Stomach (tissue), 4 donors: Measurements from ENCODE around the gene GPI.

Experiments
- EP300 ChIP-seq: sonication (generic); formaldehyde crosslinking; IDR thresholded peaks from one replicate; pipeline ENCODE4 v1.6.1; 2017; ENCODE audit warnings: antibody characterized with exemption
- POLR2A ChIP-seq, 4 donors: fragments of 450-650 bp; IDR thresholded peaks; one replicate each; pipeline ENCODE4 v1.6.1; 2016; ENCODE audit warnings: antibody characterized with exemption in 4 of 4, control low read depth in 2 of 4, mild to moderate bottlenecking in 1 of 4, moderate library complexity in 1 of 4
- POLR2AphosphoS5 ChIP-seq, 3 donors: sonication (generic); formaldehyde crosslinking; IDR thresholded peaks; one replicate each; pipeline ENCODE4 v1.6.1; 2016; ENCODE audit warnings: antibody characterized with exemption in 3 of 3
- TF ChIP-seq, protein P1 (sequence below), 7 experiments: fragments of 450-650 bp in 4 of 7; fragments of 200-600 bp in 3 of 7; sonication (generic) in 3 of 7; IDR thresholded peaks; one replicate each; pipeline ENCODE4 v1.5.1; 2016 to 2019; ENCODE audit warnings: antibody characterized with exemption in 7 of 7, control low read depth in 2 of 7, mild to moderate bottlenecking in 1 of 7

DNA sequence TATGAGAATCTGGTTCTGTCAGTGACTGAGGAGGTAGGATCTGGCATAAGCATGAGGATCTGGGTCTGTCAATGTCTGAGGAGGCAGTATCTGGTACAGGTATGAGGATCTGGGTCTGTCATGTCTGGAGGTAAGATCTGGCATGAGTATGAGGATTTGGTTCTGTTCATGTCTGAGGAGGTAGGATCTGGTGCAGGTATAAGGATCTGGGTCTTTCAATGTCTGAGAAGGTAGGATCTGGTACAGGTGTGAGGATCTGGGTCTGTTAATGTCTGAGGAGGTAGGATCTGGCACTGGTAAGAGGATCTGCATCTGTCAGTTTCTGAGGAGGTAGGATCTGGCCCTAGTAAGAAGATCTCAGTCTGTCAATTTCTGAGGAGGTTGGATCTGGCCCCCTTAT is 26.8 kb downstream of the GPI start:
- no peak for TF ChIP-seq POLR2A (IDR thresholded peaks at IDR 0.05)
- TF ChIP-seq, protein P1, sequence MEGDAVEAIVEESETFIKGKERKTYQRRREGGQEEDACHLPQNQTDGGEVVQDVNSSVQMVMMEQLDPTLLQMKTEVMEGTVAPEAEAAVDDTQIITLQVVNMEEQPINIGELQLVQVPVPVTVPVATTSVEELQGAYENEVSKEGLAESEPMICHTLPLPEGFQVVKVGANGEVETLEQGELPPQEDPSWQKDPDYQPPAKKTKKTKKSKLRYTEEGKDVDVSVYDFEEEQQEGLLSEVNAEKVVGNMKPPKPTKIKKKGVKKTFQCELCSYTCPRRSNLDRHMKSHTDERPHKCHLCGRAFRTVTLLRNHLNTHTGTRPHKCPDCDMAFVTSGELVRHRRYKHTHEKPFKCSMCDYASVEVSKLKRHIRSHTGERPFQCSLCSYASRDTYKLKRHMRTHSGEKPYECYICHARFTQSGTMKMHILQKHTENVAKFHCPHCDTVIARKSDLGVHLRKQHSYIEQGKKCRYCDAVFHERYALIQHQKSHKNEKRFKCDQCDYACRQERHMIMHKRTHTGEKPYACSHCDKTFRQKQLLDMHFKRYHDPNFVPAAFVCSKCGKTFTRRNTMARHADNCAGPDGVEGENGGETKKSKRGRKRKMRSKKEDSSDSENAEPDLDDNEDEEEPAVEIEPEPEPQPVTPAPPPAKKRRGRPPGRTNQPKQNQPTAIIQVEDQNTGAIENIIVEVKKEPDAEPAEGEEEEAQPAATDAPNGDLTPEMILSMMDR (IDR thresholded peaks at IDR 0.05) = no peak
- TF ChIP-seq EP300 = no peak
- TF ChIP-seq POLR2AphosphoS5 (IDR thresholded peaks at IDR 0.05) = no peak
